Measurements from ENCODE around the gene KRTAP6-1.

GRCh38 chr21:30652891-30653290 is 39.2 kb upstream of the KRTAP6-1 start:
- TF ChIP-seq CTCF (IDR thresholded peaks at IDR 0.05) (no peak), POLR2A (IDR thresholded peaks at IDR 0.05) (no peak)

All from right lobe of liver (tissue), 4 donors.